MCF 10A (cell line): Measurements from ENCODE around the gene PIK3R3. TPM values are rescaled to one million over a fixed set of nuclear protein-coding genes. Genes with fewer than 3 reads are reported as not detected.

Experiments used
- BruUV-seq: library from RNA; stranded (reverse); fragments of 400-500 nt; replicated peaks from 2 replicates; lab custom pipeline; 2021; lab: Mats Ljungman, UMichigan
- CTCF ChIA-PET: fragments of 300-600 bp; sonication (Branson Sonifier 250); formaldehyde crosslinking; extraction: SDS; loops from one replicate; lab custom pipeline; 2021; ENCODE audit warnings: antibody characterized with exemption, inconsistent platforms; lab: Yijun Ruan, JAX
- POLR2A ChIA-PET: fragments of 300-600, 350-650 bp; sonication (Branson Sonifier 250); formaldehyde crosslinking; extraction: SDS; loops from one replicate; lab custom pipeline; 2020; ENCODE audit warnings: antibody characterized with exemption, inconsistent platforms; lab: Yijun Ruan, JAX
- DNase-seq: peaks from one replicate; pipeline ENCODE4 v3.0.0-alpha.2; 2018; ENCODE audit not compliant: unreplicated experiment
- H3K27ac Mint-ChIP-seq: one replicate; pipeline ENCODE4 v1.8.0; 2022; ENCODE audit warnings: mild to moderate bottlenecking, low read depth, mixed read lengths; ENCODE audit not compliant: unreplicated experiment
- H3K27me3 Mint-ChIP-seq: one replicate; pipeline ENCODE4 v1.8.0; 2022; ENCODE audit warnings: mixed read lengths; ENCODE audit not compliant: insufficient read depth, unreplicated experiment
- H3K36me3 Mint-ChIP-seq: one replicate; pipeline ENCODE4 v1.8.0; 2022; ENCODE audit warnings: mild to moderate bottlenecking, moderate library complexity, mixed read lengths; ENCODE audit not compliant: insufficient read depth, unreplicated experiment
- H3K4me1 Mint-ChIP-seq: one replicate; pipeline ENCODE4 v1.8.0; 2022; ENCODE audit warnings: mixed read lengths; ENCODE audit not compliant: insufficient read depth, unreplicated experiment
- H3K4me3 Mint-ChIP-seq: one replicate; pipeline ENCODE4 v1.8.0; 2022; ENCODE audit warnings: mild to moderate bottlenecking, moderate library complexity, mixed read lengths; ENCODE audit not compliant: unreplicated experiment
- H3K9me3 Mint-ChIP-seq: one replicate; pipeline ENCODE4 v1.8.0; 2022; ENCODE audit warnings: mixed read lengths; ENCODE audit not compliant: unreplicated experiment
- intact Hi-C: fragments of 100-400 bp; cut with micrococcal nuclease; formaldehyde crosslinking; loops from 2 replicates; pipeline ENCODE4 v1.14.1; 2022
- total RNA-seq: library from RNA; stranded (reverse); gene quantifications from 2 replicates; pipeline ENCODE4 v1.2.3, GENCODE V29; 2022
- TF ChIP-seq, protein P1 (sequence below): fragments of 200-600 bp; IDR thresholded peaks from one replicate; pipeline ENCODE4 v1.8.0; 2022; ENCODE audit warnings: antibody characterized with exemption, mild to moderate bottlenecking; ENCODE audit not compliant: unreplicated experiment

Gene PIK3R3
- total RNA-seq, 1 experiment from 2014 or later, result 9.3 TPM

DNA sequence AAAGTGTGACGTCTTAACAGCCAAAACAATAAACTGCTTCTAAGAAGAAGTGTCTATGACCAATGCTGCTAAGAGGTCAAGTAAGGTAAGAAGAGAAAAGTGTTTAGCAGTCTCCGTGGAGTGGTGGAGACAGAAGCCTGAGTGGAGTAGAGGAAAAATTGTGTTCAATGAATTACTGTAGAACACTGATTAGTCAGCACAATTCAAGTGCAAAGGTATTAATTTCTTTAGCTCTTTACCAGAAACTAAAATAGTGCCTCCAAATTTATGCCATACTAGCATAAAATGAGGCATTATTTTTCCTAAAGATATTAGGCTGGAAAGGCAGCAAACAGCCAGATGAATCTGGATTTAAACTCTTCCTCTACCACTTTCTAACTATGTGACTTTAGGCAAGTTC is 56.1 kb downstream of the PIK3R3 start:
- H3K4me1 Mint-ChIP-seq, result peaks cover 21% of the 10 kb centered on the region
- intact Hi-C loops, result no loop called here
- H3K36me3 Mint-ChIP-seq, result no peaks in the 10 kb centered on the region
- TF ChIP-seq, protein P1, sequence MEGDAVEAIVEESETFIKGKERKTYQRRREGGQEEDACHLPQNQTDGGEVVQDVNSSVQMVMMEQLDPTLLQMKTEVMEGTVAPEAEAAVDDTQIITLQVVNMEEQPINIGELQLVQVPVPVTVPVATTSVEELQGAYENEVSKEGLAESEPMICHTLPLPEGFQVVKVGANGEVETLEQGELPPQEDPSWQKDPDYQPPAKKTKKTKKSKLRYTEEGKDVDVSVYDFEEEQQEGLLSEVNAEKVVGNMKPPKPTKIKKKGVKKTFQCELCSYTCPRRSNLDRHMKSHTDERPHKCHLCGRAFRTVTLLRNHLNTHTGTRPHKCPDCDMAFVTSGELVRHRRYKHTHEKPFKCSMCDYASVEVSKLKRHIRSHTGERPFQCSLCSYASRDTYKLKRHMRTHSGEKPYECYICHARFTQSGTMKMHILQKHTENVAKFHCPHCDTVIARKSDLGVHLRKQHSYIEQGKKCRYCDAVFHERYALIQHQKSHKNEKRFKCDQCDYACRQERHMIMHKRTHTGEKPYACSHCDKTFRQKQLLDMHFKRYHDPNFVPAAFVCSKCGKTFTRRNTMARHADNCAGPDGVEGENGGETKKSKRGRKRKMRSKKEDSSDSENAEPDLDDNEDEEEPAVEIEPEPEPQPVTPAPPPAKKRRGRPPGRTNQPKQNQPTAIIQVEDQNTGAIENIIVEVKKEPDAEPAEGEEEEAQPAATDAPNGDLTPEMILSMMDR, result no peak
- H3K9me3 Mint-ChIP-seq, result no peaks in the 10 kb centered on the region
- BruUV-seq, result no TSS peak
- ChIA-PET POLR2A (interaction anchor here (1.0 to 1.5 kb wide), 3 partner anchors 11 to 59 kb away, joined by 3 to 5 read pairs (median 3); no protein-coding TSS in a partner anchor), CTCF (interaction anchor here (1.1 kb wide), 1 partner anchor 104 kb away, joined by 5 read pairs; no protein-coding TSS in a partner anchor)
- no peak overlapping the region for H3K4me3 Mint-ChIP-seq
- H3K27me3 Mint-ChIP-seq, result no peaks in the 10 kb centered on the region
- DNase-seq, result no peak
- H3K27ac Mint-ChIP-seq, result no peak overlapping the region

DNA sequence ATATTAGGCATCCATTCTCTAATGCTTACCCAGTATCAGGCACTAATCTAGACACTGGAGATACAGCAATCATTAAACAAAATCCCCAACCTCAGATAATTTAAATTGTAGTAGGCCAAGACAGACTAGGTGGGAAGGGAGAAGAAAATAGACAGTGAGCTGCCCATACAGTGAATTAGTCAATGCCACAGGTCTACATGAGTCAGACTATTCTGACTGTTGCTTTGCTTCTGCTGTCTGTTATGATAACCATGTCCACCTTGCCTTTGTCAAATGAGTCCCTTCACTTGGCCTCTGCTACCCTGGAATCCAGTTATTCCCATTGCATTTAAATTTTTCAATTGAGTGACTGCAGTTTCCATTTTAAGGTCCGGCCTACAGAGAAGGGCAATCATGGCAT is 59.5 kb downstream of the PIK3R3 start:
- no peaks in the 10 kb centered on the region for H3K36me3 Mint-ChIP-seq
- TF ChIP-seq, protein P1, result no peak
- H3K27ac Mint-ChIP-seq, result no peak overlapping the region
- H3K4me1 Mint-ChIP-seq, result peaks cover 17% of the 10 kb centered on the region
- ChIA-PET POLR2A (interaction anchor here (0.7 to 4.2 kb wide), 4 partner anchors 19 to 110 kb away, joined by 3 to 40 read pairs (median 4); partner anchors contain the start of gene PIK3R3), CTCF (no interaction called here)
- no peak for DNase-seq
- H3K9me3 Mint-ChIP-seq, result no peaks in the 10 kb centered on the region
- no peaks in the 10 kb centered on the region for H3K27me3 Mint-ChIP-seq
- no peak overlapping the region for H3K4me3 Mint-ChIP-seq
- intact Hi-C loops, result no loop called here
- no TSS peak for BruUV-seq

DNA sequence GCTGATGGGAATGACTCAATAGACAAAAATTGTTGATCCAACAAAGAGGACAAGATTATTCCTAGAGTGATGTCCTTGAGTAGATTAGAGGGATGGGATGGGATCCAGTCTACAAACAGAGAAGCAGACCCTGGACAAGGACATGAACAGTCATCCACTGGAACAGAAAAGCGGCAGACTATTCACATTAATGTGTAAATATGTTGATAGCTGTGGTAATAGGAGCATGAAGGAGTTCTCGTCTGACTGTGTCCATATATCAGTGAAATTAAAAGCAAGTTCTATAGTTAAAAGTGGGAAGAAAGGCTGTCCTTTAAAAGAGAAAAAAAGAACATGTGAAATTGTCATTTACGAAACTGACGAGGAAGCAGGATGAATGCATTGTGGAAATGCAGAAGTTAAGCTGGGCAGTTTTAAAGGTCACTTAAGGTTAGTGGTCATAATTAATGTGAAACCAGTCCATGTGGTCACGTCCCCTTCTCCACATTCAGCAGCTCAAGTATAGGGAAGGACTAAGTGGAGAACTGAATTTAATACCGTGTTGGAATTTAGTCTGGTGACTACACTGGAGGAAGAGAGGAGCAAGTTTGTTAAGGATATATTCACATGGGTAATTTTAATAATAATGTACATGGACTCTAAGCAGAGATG is 62.1 kb downstream of the PIK3R3 start:
- POLR2A ChIA-PET, result interaction anchor here (0.7 to 4.2 kb wide), 3 partner anchors 32 to 142 kb away, joined by 3 to 40 read pairs (median 3); partner anchors contain the start of gene PIK3R3
- H3K36me3 Mint-ChIP-seq, result no peaks in the 10 kb centered on the region
- no peak overlapping the region for H3K27ac Mint-ChIP-seq
- DNase-seq, result no peak
- TF ChIP-seq, protein P1, result no peak
- no peaks in the 10 kb centered on the region for H3K27me3 Mint-ChIP-seq
- CTCF ChIA-PET, result interaction anchor here (0.7 to 1.0 kb wide), 2 partner anchors 28 to 98 kb away, joined by 3 to 4 read pairs; no protein-coding TSS in a partner anchor
- no peaks in the 10 kb centered on the region for H3K9me3 Mint-ChIP-seq
- no TSS peak for BruUV-seq
- no peak overlapping the region for H3K4me3 Mint-ChIP-seq
- H3K4me1 Mint-ChIP-seq, result peaks cover 12% of the 10 kb centered on the region
- intact Hi-C loops, result no loop called here

DNA sequence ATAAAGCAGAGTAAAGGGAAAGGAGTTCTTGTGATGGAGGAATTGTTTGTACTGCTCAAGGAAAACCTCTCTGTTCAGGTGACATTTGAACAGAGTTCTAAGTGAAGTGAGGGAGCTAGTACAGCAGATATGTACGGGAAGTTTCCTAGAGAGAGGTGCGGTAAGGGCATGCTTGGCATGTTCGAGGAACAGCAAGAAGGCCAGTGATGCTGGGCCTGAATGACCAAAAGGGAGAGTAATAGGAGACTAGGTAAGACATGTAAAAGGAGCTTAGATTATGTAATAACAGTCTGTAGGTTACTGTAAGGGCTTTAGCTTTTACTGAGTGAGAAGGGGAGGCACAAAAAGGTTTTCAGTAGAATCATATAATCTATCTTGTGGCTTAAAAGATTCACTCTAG is 63.9 kb downstream of the PIK3R3 start:
- TF ChIP-seq, protein P1, result no peak
- ChIA-PET CTCF (interaction anchor here (1.4 kb wide), 1 partner anchor 32 kb away, joined by 6 read pairs; no protein-coding TSS in a partner anchor), POLR2A (interaction anchor here (1.2 to 1.7 kb wide), 2 partner anchors 16 to 63 kb away, joined by 4 to 13 read pairs; partner anchors contain the start of gene PIK3R3)
- H3K4me3 Mint-ChIP-seq, result no peak overlapping the region
- peaks cover 14% of the 10 kb centered on the region for H3K4me1 Mint-ChIP-seq
- no TSS peak for BruUV-seq
- no peak overlapping the region for H3K27ac Mint-ChIP-seq
- DNase-seq, result no peak
- no peaks in the 10 kb centered on the region for H3K9me3 Mint-ChIP-seq
- H3K36me3 Mint-ChIP-seq, result no peaks in the 10 kb centered on the region
- intact Hi-C loops, result no loop called here
- no peaks in the 10 kb centered on the region for H3K27me3 Mint-ChIP-seq
